Measurements from ENCODE around the gene FGFR4.

The FGFR4 gene

GRCh38 chr5:177085985-177086653 is 596 bp upstream of the FGFR4 start:
- no peak for DNase-seq

- no peak for DNase-seq
Observed at GRCh38 chr5:177087398-177088005, 787 bp downstream of the FGFR4 start.

GRCh38 chr5:177089127-177089526 is 2.4 kb downstream of the FGFR4 start:
- DNase-seq = no peak

GRCh38 chr5:177089825-177090641 is 3.3 kb downstream of the FGFR4 start:
- no peak for DNase-seq

GRCh38 chr5:177090813-177091212 is 4.1 kb downstream of the FGFR4 start:
- DNase-seq = no peak

- no peak for DNase-seq
Observed at GRCh38 chr5:177091232-177091631, 4.5 kb downstream of the FGFR4 start.

- DNase-seq = no peak
Observed at GRCh38 chr5:177092178-177093081, 5.7 kb downstream of the FGFR4 start.

- DNase-seq = no peak
Observed at GRCh38 chr5:177093082-177093712, 6.5 kb downstream of the FGFR4 start.

GRCh38 chr5:177093803-177094202 is 7.1 kb downstream of the FGFR4 start:
- DNase-seq = no peak

GRCh38 chr5:177094224-177095087 is 7.7 kb downstream of the FGFR4 start:
- DNase-seq = no peak

GRCh38 chr5:177095088-177095669 is 8.5 kb downstream of the FGFR4 start:
- no peak for DNase-seq

- DNase-seq = no peak
Observed at GRCh38 chr5:177096162-177097015, 9.7 kb downstream of the FGFR4 start.

GRCh38 chr5:177097016-177097985 is 10.6 kb downstream of the FGFR4 start:
- no peak for DNase-seq

- no peak for DNase-seq
Observed at GRCh38 chr5:177098120-177098469, 11.4 kb downstream of the FGFR4 start.

- DNase-seq = no peak
Observed at GRCh38 chr5:177098470-177099141, 11.9 kb downstream of the FGFR4 start.

- no peak for DNase-seq
Observed at GRCh38 chr5:177099422-177100093, 12.8 kb downstream of the FGFR4 start.

- no peak for DNase-seq
Observed at GRCh38 chr5:177100714-177101121, 14.0 kb downstream of the FGFR4 start.
